NCI-H1092 treated with DMSO at 0.1 percent for 48 hours (cell line): ENCODE measurements around the gene GMCL2.

Experiments
- DNase-seq: peaks from one replicate; lab custom pipeline; 2025; lab: John Stamatoyannopoulos, UW

Gene GMCL2

GRCh38 chr5:178221282-178221681, 34.1 kb upstream of the GMCL2 start:
- no peak for DNase-seq

GRCh38 chr5:178218827-178219226, 31.7 kb upstream of the GMCL2 start:
- DNase-seq, result no peak

- DNase-seq, result no peak
These were observed 31.1 kb upstream of the GMCL2 start for GRCh38 chr5:178218237-178218776.

GRCh38 chr5:178216779-178217178, 29.6 kb upstream of the GMCL2 start:
- DNase-seq, result no peak

- no peak for DNase-seq
These were observed 28.9 kb upstream of the GMCL2 start for GRCh38 chr5:178216088-178216534.

- no peak for DNase-seq
These were observed 28.3 kb upstream of the GMCL2 start for GRCh38 chr5:178215280-178216002.

GRCh38 chr5:178214160-178214803, 27.1 kb upstream of the GMCL2 start:
- no peak for DNase-seq

- no peak for DNase-seq
These were observed 26.6 kb upstream of the GMCL2 start for GRCh38 chr5:178213748-178214151.

- no peak for DNase-seq
These were observed 25.9 kb upstream of the GMCL2 start for GRCh38 chr5:178213003-178213461.

- no peak for DNase-seq
These were observed 25.3 kb upstream of the GMCL2 start for GRCh38 chr5:178212241-178213002.

GRCh38 chr5:178211095-178212048, 24.2 kb upstream of the GMCL2 start:
- no peak for DNase-seq

GRCh38 chr5:178210686-178211085, 23.5 kb upstream of the GMCL2 start:
- no peak for DNase-seq

GRCh38 chr5:178210073-178210535, 22.9 kb upstream of the GMCL2 start:
- no peak for DNase-seq

- DNase-seq, result no peak
These were observed 22.3 kb upstream of the GMCL2 start for GRCh38 chr5:178209334-178210072.

GRCh38 chr5:178208540-178209227, 21.5 kb upstream of the GMCL2 start:
- DNase-seq, result no peak

GRCh38 chr5:178207917-178208280, 20.7 kb upstream of the GMCL2 start:
- no peak for DNase-seq

- DNase-seq, result no peak
These were observed 20.2 kb upstream of the GMCL2 start for GRCh38 chr5:178207183-178207916.

GRCh38 chr5:178206166-178207101, 19.3 kb upstream of the GMCL2 start:
- DNase-seq, result no peak
